Dendritic cell treated with granulocyte-macrophage colony-stimulating factor and Interleukin-4, amounts not matched to agents 40 ng/mL and 50 ng/mL, for 4 days (primary cell): ENCODE measurements around the gene ZBTB20.

Experiments used
- H3K27ac Mint-ChIP-seq: one replicate; pipeline ENCODE4 v1.8.0; 2022; ENCODE audit warnings: mild to moderate bottlenecking, mixed read lengths
- H3K27me3 Mint-ChIP-seq: one replicate; pipeline ENCODE4 v1.8.0; 2022; ENCODE audit warnings: mild to moderate bottlenecking, mixed read lengths
- H3K36me3 Mint-ChIP-seq: one replicate; pipeline ENCODE4 v1.8.0; 2022; ENCODE audit warnings: low read depth, mixed read lengths
- H3K4me1 Mint-ChIP-seq: one replicate; pipeline ENCODE4 v1.8.0; 2022; ENCODE audit warnings: low read depth, mixed read lengths
- H3K4me3 Mint-ChIP-seq: one replicate; pipeline ENCODE4 v1.8.0; 2022; ENCODE audit warnings: mild to moderate bottlenecking, moderate library complexity, mixed read lengths
- H3K9me3 Mint-ChIP-seq: one replicate; pipeline ENCODE4 v1.8.0; 2022; ENCODE audit warnings: mixed read lengths
- intact Hi-C: fragments of 100-400 bp; cut with micrococcal nuclease; formaldehyde crosslinking; loops from one replicate; pipeline ENCODE4 v1.15.0; 2022

ZBTB20 gene

GRCh38 chr3:114363554-114364202 is 783.4 kb downstream of the ZBTB20 start:
- Mint-ChIP-seq H3K36me3 (no peaks in the 10 kb centered on the region), H3K27me3 (no peaks in the 10 kb centered on the region), H3K4me3 (no peak overlapping the region), H3K9me3 (no peaks in the 10 kb centered on the region), H3K27ac (no peak overlapping the region), H3K4me1 (no peaks in the 10 kb centered on the region)
- intact Hi-C loops = no loop called here

GRCh38 chr3:114362815-114363214 is 784.3 kb downstream of the ZBTB20 start:
- Mint-ChIP-seq H3K9me3 (no peaks in the 10 kb centered on the region), H3K4me3 (no peak overlapping the region), H3K36me3 (no peaks in the 10 kb centered on the region), H3K4me1 (no peaks in the 10 kb centered on the region), H3K27me3 (no peaks in the 10 kb centered on the region), H3K27ac (no peak overlapping the region)
- intact Hi-C loops = no loop called here

GRCh38 chr3:114361391-114361790 is 785.7 kb downstream of the ZBTB20 start:
- intact Hi-C loops = no loop called here
- Mint-ChIP-seq H3K4me3 (no peak overlapping the region), H3K4me1 (no peaks in the 10 kb centered on the region), H3K36me3 (no peaks in the 10 kb centered on the region), H3K9me3 (no peaks in the 10 kb centered on the region), H3K27ac (no peak overlapping the region), H3K27me3 (no peaks in the 10 kb centered on the region)

GRCh38 chr3:114356525-114356924 is 790.6 kb downstream of the ZBTB20 start:
- Mint-ChIP-seq H3K27ac (no peak overlapping the region), H3K27me3 (no peaks in the 10 kb centered on the region), H3K36me3 (peaks cover 3% of the 10 kb centered on the region), H3K4me3 (no peak overlapping the region), H3K4me1 (no peaks in the 10 kb centered on the region), H3K9me3 (peaks cover 5% of the 10 kb centered on the region)
- intact Hi-C loops = no loop called here

GRCh38 chr3:114356066-114356465 is 791.0 kb downstream of the ZBTB20 start:
- Mint-ChIP-seq H3K9me3 (peaks cover 9% of the 10 kb centered on the region), H3K36me3 (peaks cover 7% of the 10 kb centered on the region), H3K4me3 (no peak overlapping the region), H3K4me1 (no peaks in the 10 kb centered on the region), H3K27ac (no peak overlapping the region), H3K27me3 (no peaks in the 10 kb centered on the region)
- intact Hi-C loops = no loop called here

- Mint-ChIP-seq H3K9me3 (peaks cover 13% of the 10 kb centered on the region), H3K27me3 (no peaks in the 10 kb centered on the region), H3K27ac (no peak overlapping the region), H3K36me3 (peaks cover 12% of the 10 kb centered on the region), H3K4me1 (no peaks in the 10 kb centered on the region), H3K4me3 (no peak overlapping the region)
- intact Hi-C loops = no loop called here
These were observed 791.4 kb downstream of the ZBTB20 start for GRCh38 chr3:114355653-114356052.

- Mint-ChIP-seq H3K27me3 (no peaks in the 10 kb centered on the region), H3K9me3 (peaks cover 16% of the 10 kb centered on the region), H3K36me3 (peaks cover 20% of the 10 kb centered on the region), H3K4me3 (no peak overlapping the region), H3K27ac (no peak overlapping the region), H3K4me1 (no peaks in the 10 kb centered on the region)
- intact Hi-C loops = no loop called here
These were observed 795.3 kb downstream of the ZBTB20 start for GRCh38 chr3:114351822-114352145.

- intact Hi-C loops = no loop called here
- no peaks in the 10 kb centered on the region for H3K4me1 Mint-ChIP-seq
- no peak overlapping the region for H3K4me3 Mint-ChIP-seq
- H3K36me3 Mint-ChIP-seq = peaks cover 20% of the 10 kb centered on the region
- H3K27me3 Mint-ChIP-seq = no peaks in the 10 kb centered on the region
- H3K9me3 Mint-ChIP-seq = peaks cover 16% of the 10 kb centered on the region
- H3K27ac Mint-ChIP-seq = no peak overlapping the region
These were observed 795.8 kb downstream of the ZBTB20 start for GRCh38 chr3:114351123-114351821.

GRCh38 chr3:114350690-114351089 is 796.4 kb downstream of the ZBTB20 start:
- Mint-ChIP-seq H3K4me1 (no peaks in the 10 kb centered on the region), H3K36me3 (peaks cover 20% of the 10 kb centered on the region), H3K9me3 (peaks cover 16% of the 10 kb centered on the region), H3K27me3 (no peaks in the 10 kb centered on the region), H3K4me3 (no peak overlapping the region), H3K27ac (no peak overlapping the region)
- intact Hi-C loops = no loop called here

GRCh38 chr3:114350271-114350670 is 796.8 kb downstream of the ZBTB20 start:
- Mint-ChIP-seq H3K4me3 (no peak overlapping the region), H3K36me3 (peaks cover 20% of the 10 kb centered on the region), H3K27ac (no peak overlapping the region), H3K9me3 (peaks cover 16% of the 10 kb centered on the region), H3K27me3 (no peaks in the 10 kb centered on the region), H3K4me1 (no peaks in the 10 kb centered on the region)
- intact Hi-C loops = no loop called here

GRCh38 chr3:114344492-114344891 is 802.6 kb downstream of the ZBTB20 start:
- Mint-ChIP-seq H3K4me3 (no peak overlapping the region), H3K9me3 (no peaks in the 10 kb centered on the region), H3K27me3 (no peaks in the 10 kb centered on the region), H3K27ac (no peak overlapping the region), H3K36me3 (no peaks in the 10 kb centered on the region), H3K4me1 (no peaks in the 10 kb centered on the region)
- intact Hi-C loops = no loop called here

- H3K4me3 Mint-ChIP-seq = no peak overlapping the region
- no peaks in the 10 kb centered on the region for H3K27me3 Mint-ChIP-seq
- no peak overlapping the region for H3K27ac Mint-ChIP-seq
- peaks cover 18% of the 10 kb centered on the region for H3K36me3 Mint-ChIP-seq
- H3K4me1 Mint-ChIP-seq = no peaks in the 10 kb centered on the region
- H3K9me3 Mint-ChIP-seq = no peaks in the 10 kb centered on the region
- intact Hi-C loops = no loop called here
These were observed 808.3 kb downstream of the ZBTB20 start for GRCh38 chr3:114338651-114339357.

- intact Hi-C loops = no loop called here
- Mint-ChIP-seq H3K4me1 (no peaks in the 10 kb centered on the region), H3K4me3 (no peak overlapping the region), H3K27me3 (no peaks in the 10 kb centered on the region), H3K27ac (no peak overlapping the region), H3K36me3 (peaks cover 18% of the 10 kb centered on the region), H3K9me3 (no peaks in the 10 kb centered on the region)
These were observed 810.2 kb downstream of the ZBTB20 start for GRCh38 chr3:114336857-114337256.

- no peak overlapping the region for H3K4me3 Mint-ChIP-seq
- H3K27me3 Mint-ChIP-seq = no peaks in the 10 kb centered on the region
- no peaks in the 10 kb centered on the region for H3K4me1 Mint-ChIP-seq
- peaks cover 18% of the 10 kb centered on the region for H3K36me3 Mint-ChIP-seq
- no peak overlapping the region for H3K27ac Mint-ChIP-seq
- no peaks in the 10 kb centered on the region for H3K9me3 Mint-ChIP-seq
- intact Hi-C loops = no loop called here
These were observed 810.9 kb downstream of the ZBTB20 start for GRCh38 chr3:114336122-114336697.
